Pancreas (tissue), 10 donors: ENCODE results near the gene NAXE. TPM values are rescaled to one million over a fixed set of nuclear protein-coding genes. Genes with fewer than 3 reads are reported as not detected.
A peak's percentile ranks its signal among the peaks of the same experiment; 100 is the strongest.

ENCODE experiments used
- ATAC-seq, 4 donors: fragments of 200-7000 bp; cut with Tn5 transposase; one replicate each; pipeline versions ENCODE4 v1.8.0 to v1.9.1; 2020; ENCODE audit warnings: mild to moderate bottlenecking in 4 of 4, moderate library complexity in 4 of 4
- DNase-seq, 6 donors: peaks; one replicate each; pipeline ENCODE4 v3.0.0-alpha.2; 2020
- FAIRE-seq: peaks from 2 replicates; lab custom pipeline; 2012; peaks lifted over from hg19 to GRCh38; lab: Jason Lieb, UNC
- H3K27ac ChIP-seq, 4 donors: fragments of 200-600 bp; sonication (generic); 1 replicate in 3 of 4; 2 replicates in 1 of 4; pipeline versions ENCODE4 v1.5.0 to v1.8.0; 2020
- H3K27me3 ChIP-seq, 4 donors: fragments of 200-600 bp; one replicate each; pipeline ENCODE4 v1.8.0; 2021
- H3K36me3 ChIP-seq, 3 donors: fragments of 200-600 bp; sonication (generic) in 1 of 3; one replicate each; pipeline versions ENCODE4 v1.5.0 to v1.8.0; 2020 to 2021
- H3K4me1 ChIP-seq, 3 donors: fragments of 200-600 bp; one replicate each; pipeline ENCODE4 v1.8.0; 2021
- H3K4me3 ChIP-seq, 4 donors: fragments of 200-600 bp; sonication (generic) in 2 of 4; one replicate each; pipeline versions ENCODE4 v1.5.0 to v1.8.0; 2020 to 2021
- H3K9me3 ChIP-seq, 4 donors: fragments of 200-600 bp; one replicate each; pipeline ENCODE4 v1.8.0; 2021
- CTCF ChIP-seq, 4 donors: fragments of 200-600 bp; sonication (generic) in 3 of 4; IDR thresholded peaks; one replicate each; pipeline versions ENCODE4 v1.5.0 to v1.8.0; 2021; ENCODE audit warnings: antibody characterized with exemption in 4 of 4
- WGBS, 2 donors: extraction: QIAGEN DNeasy Blood & Tissue Kit; methylation state at CpG; one replicate each; pipeline ENCODE4 v1.1.7; 2013; 5-methylcytosine and 5-hydroxymethylcytosine counted together
- intact Hi-C, 3 donors: fragments of 100-400 bp; cut with DNase I; formaldehyde crosslinking; loops; one replicate each; pipeline versions ENCODE4 v1.11.1 to v1.14.2; 2022
- polyA plus RNA-seq, 2 donors: library from polyadenylated mRNA; stranded (reverse); fragments of 200-250 nt; gene quantifications; one replicate each; pipeline ENCODE4 v1.2.3, GENCODE V29; 2013
- total RNA-seq, 6 donors: library from RNA; stranded (reverse); fragmentation: NEBNext Ultra II Directional in 4 of 6; extraction: Animal tissue kit (Norgen Biotek cat#: 25700) in 4 of 6; gene quantifications; one replicate each; pipeline versions ENCODE4 v1.2.1 to v1.2.4, GENCODE V29; 2021 to 2023
- donor health status: healthy with polysubstance abuse.
- donor health status: DM: no; HTN: no; CAD: no; lungs with moderate emphysema.
- donor health status: DM: no; HTN: no; CAD: no.
- donor health status: control.
- donor health status: control.
- donor health status: Bipolar disorder and iron deficiency.
- donor health status: DM: yes; HTN: yes; CAD: no.
- donor health status: DM: no; HTN: no; CAD: no.
- donor health status: DM: no; HTN: no; CAD: no.
- donor health status: DM: yes; HTN: yes; CAD: no.

NAXE gene
- total and polyA plus RNA-seq, 8 donors: 23.9 to 60.4 (median 36.1) TPM

DNA sequence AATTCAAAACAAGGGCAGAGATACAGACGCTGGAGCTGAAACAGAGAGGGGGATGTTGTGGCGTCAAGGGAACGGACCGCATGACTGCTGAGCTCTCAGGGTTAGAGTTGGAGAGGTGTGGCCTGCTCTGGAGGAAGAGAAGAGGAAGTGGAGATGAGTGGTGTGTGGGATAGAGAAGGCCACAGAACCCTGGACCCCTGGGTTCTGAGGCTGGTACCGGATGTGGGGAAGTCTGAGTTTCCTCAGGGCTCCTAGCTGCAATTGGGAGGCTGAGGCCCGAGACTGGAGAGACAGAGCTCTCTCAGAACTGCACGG lies 52.2 kb downstream of the NAXE start:
- intact Hi-C loops: no loop called here
- WGBS, 2 donors: 80 to 83% methylated on average over 7 of the region's 7 CpGs
- H3K4me3 ChIP-seq: no peak overlapping the region
- H3K36me3 ChIP-seq: no peaks in the 10 kb centered on the region
- H3K27me3 ChIP-seq: peaks cover 0 to 27% (median 3%) of the 10 kb centered on the region in 4 donors
- no peak overlapping the region for H3K27ac ChIP-seq
- H3K4me1 ChIP-seq: peaks cover 5 to 8% (median 5%) of the 10 kb centered on the region in 3 donors
- TF ChIP-seq CTCF (IDR thresholded peaks at IDR 0.05): no peak
- no peak for FAIRE-seq
- ATAC-seq: peak in 1 of 4 donors; percentile 23
- no peak for DNase-seq
- no peaks in the 10 kb centered on the region for H3K9me3 ChIP-seq

Other genes starting within 250 kb of the NAXE start
- gene RHBG, start 222.6 kb upstream of the NAXE start, total RNA-seq: under 1 TPM; 0.16 to 1.00 (median 0.40) TPM
- 1 to 10 TPM; 1.3 to 3.5 TPM for gene RHBG, start 222.6 kb upstream of the NAXE start, polyA plus RNA-seq
- gene MEF2D, start 91.0 kb upstream of the NAXE start, total RNA-seq: 10 to 100 TPM; 19.1 to 31.8 (median 26.2) TPM
- gene MEF2D, start 91.0 kb upstream of the NAXE start, polyA plus RNA-seq: 10 to 100 TPM; 15.7 to 20.0 TPM
- under 1 TPM in 5 of 6 donors, not detected in 1; 0.04 to 0.90 (median 0.32) TPM for gene IQGAP3, start 19.2 kb upstream of the NAXE start, total RNA-seq
- gene IQGAP3, start 19.2 kb upstream of the NAXE start, polyA plus RNA-seq: under 1 TPM; 0.02 to 0.23 TPM
- gene TTC24, start 12.1 kb upstream of the NAXE start, total RNA-seq: not detected
- not detected for gene TTC24, start 12.1 kb upstream of the NAXE start, polyA plus RNA-seq
- 10 to 100 TPM in 3 of 6 donors, 1 to 10 TPM in 3; 6.4 to 16.0 (median 11.4) TPM for gene GPATCH4, start 9.7 kb downstream of the NAXE start, total RNA-seq
- 10 to 100 TPM; 14.4 to 16.9 TPM for gene GPATCH4, start 9.7 kb downstream of the NAXE start, polyA plus RNA-seq
- not detected for gene HAPLN2, start 27.6 kb downstream of the NAXE start, total RNA-seq
- gene HAPLN2, start 27.6 kb downstream of the NAXE start, polyA plus RNA-seq: under 1 TPM; 0.38 to 0.46 TPM
- under 1 TPM in 1 of 6 donors, not detected in 5; 0.12 TPM for gene BCAN, start 50.3 kb downstream of the NAXE start, total RNA-seq
- not detected for gene BCAN, start 50.3 kb downstream of the NAXE start, polyA plus RNA-seq
- 1 to 10 TPM; 1.1 to 7.6 (median 3.4) TPM for gene NES, start 85.6 kb downstream of the NAXE start, total RNA-seq
- 1 to 10 TPM; 3.5 to 7.0 TPM for gene NES, start 85.6 kb downstream of the NAXE start, polyA plus RNA-seq
- gene CRABP2, start 113.8 kb downstream of the NAXE start, total RNA-seq: 1 to 10 TPM in 3 of 6 donors, under 1 TPM in 3; 0.38 to 5.0 (median 1.2) TPM
- 1 to 10 TPM; 3.3 to 4.0 TPM for gene CRABP2, start 113.8 kb downstream of the NAXE start, polyA plus RNA-seq
- gene METTL25B, start 136.7 kb downstream of the NAXE start, total RNA-seq: 10 to 100 TPM; 16.8 to 22.6 (median 18.2) TPM
- 10 to 100 TPM; 56.0 to 64.9 TPM for gene METTL25B, start 136.7 kb downstream of the NAXE start, polyA plus RNA-seq
- gene ISG20L2, start 137.0 kb downstream of the NAXE start, total RNA-seq: 10 to 100 TPM in 3 of 6 donors, 1 to 10 TPM in 3; 7.7 to 13.2 (median 9.6) TPM
- 1 to 10 TPM; 5.2 to 8.8 TPM for gene ISG20L2, start 137.0 kb downstream of the NAXE start, polyA plus RNA-seq
- gene MRPL24, start 149.3 kb downstream of the NAXE start, total RNA-seq: 10 to 100 TPM; 39.8 to 57.8 (median 43.6) TPM
- 10 to 100 TPM; 64.5 to 68.6 TPM for gene MRPL24, start 149.3 kb downstream of the NAXE start, polyA plus RNA-seq
- gene HDGF, start 159.9 kb downstream of the NAXE start, total RNA-seq: 100 to 1,000 TPM in 1 of 6 donors, 10 to 100 TPM in 5; 43.5 to 112 (median 64.2) TPM
- gene HDGF, start 159.9 kb downstream of the NAXE start, polyA plus RNA-seq: 10 to 100 TPM; 58.5 to 87.4 TPM
- 10 to 100 TPM; 18.5 to 34.7 (median 20.3) TPM for gene PRCC, start 175.8 kb downstream of the NAXE start, total RNA-seq
- gene PRCC, start 175.8 kb downstream of the NAXE start, polyA plus RNA-seq: 10 to 100 TPM; 31.4 to 41.6 TPM
- gene SH2D2A, start 225.1 kb downstream of the NAXE start, total RNA-seq: 1 to 10 TPM in 2 of 6 donors, under 1 TPM in 4; 0.16 to 1.5 (median 0.71) TPM
- gene SH2D2A, start 225.1 kb downstream of the NAXE start, polyA plus RNA-seq: 1 to 10 TPM in 1 of 2 donors, under 1 TPM in 1; 0.40 to 1.3 TPM